Neural cell (in vitro differentiated cells): ENCODE data around the gene CETP. TPM values are rescaled to one million over a fixed set of nuclear protein-coding genes. Genes with fewer than 3 reads are reported as not detected.

Experiments
- H2AFZ ChIP-seq: fragments of 200-600, 300-800 bp; sonication (generic), shearing (Covaris generic); 2 replicates; pipeline ENCODE4 v1.6.0; 2014; ENCODE audit warnings: low read depth, mild to moderate bottlenecking, antibody characterized with exemption, low read length, moderate library complexity
- H3F3A ChIP-seq: fragments of 200-600 bp; shearing (Covaris generic); 2 replicates; pipeline ENCODE4 v1.6.1; 2016; ENCODE audit warnings: mild to moderate bottlenecking, moderate library complexity, mixed read lengths, antibody characterized with exemption, low read length; ENCODE audit not compliant: insufficient read depth, poor library complexity, severe bottlenecking
- H3K27ac ChIP-seq: fragments of 200-600, 300-800 bp; sonication (generic), shearing (Covaris generic); 2 replicates; pipeline ENCODE4 v1.5.1; 2014; ENCODE audit warnings: mild to moderate bottlenecking, low read length, moderate library complexity
- H3K27me3 ChIP-seq: fragments of 300-800, 200-600 bp; sonication (generic), shearing (Covaris generic); 2 replicates; pipeline ENCODE4 v1.6.0; 2014; ENCODE audit warnings: mild to moderate bottlenecking, low read depth, low read length, moderate library complexity; ENCODE audit not compliant: insufficient read depth
- H3K36me3 ChIP-seq: fragments of 300-800, 200-600 bp; sonication (generic), shearing (Covaris generic); 2 replicates; pipeline ENCODE4 v1.5.1; 2014; ENCODE audit warnings: mild to moderate bottlenecking, antibody characterized with exemption, low read length, moderate library complexity; ENCODE audit not compliant: insufficient read depth
- H3K4me2 ChIP-seq: fragments of 300-800, 200-600 bp; sonication (generic), shearing (Covaris generic); 2 replicates; pipeline ENCODE4 v1.6.0; 2014; ENCODE audit warnings: mild to moderate bottlenecking, low read length
- H3K4me3 ChIP-seq: fragments of 300-800, 200-600 bp; sonication (generic), shearing (Covaris generic); 2 replicates; pipeline ENCODE4 v1.5.1; 2014; ENCODE audit warnings: mild to moderate bottlenecking, low read length, moderate library complexity
- H3K79me2 ChIP-seq: fragments of 200-600 bp; shearing (Covaris generic); replicated peaks from 2 replicates; pipeline ENCODE4 v1.6.0; 2014; ENCODE audit warnings: mild to moderate bottlenecking, low read length, moderate library complexity; ENCODE audit not compliant: insufficient read depth
- H3K9ac ChIP-seq: fragments of 300-800, 200-600 bp; sonication (generic), shearing (Covaris generic); 2 replicates; pipeline ENCODE4 v1.6.1; 2016; ENCODE audit warnings: mild to moderate bottlenecking, low read length, mixed read lengths
- H3K9me2 ChIP-seq: fragments of 200-600 bp; shearing (Covaris generic); 2 replicates; pipeline ENCODE4 v1.6.1; 2016; ENCODE audit warnings: mild to moderate bottlenecking, low read length, mixed read lengths; ENCODE audit not compliant: insufficient read depth
- H3K9me3 ChIP-seq: fragments of 200-600, 300-800 bp; sonication (generic), shearing (Covaris generic); 2 replicates; pipeline ENCODE4 v1.6.1; 2016; ENCODE audit warnings: mild to moderate bottlenecking, mixed run types, low read length, moderate library complexity, mixed read lengths
- H4K20me1 ChIP-seq: fragments of 200-600 bp; shearing (Covaris generic); 2 replicates; pipeline ENCODE4 v1.6.1; 2016; ENCODE audit warnings: mild to moderate bottlenecking, mixed run types; ENCODE audit not compliant: insufficient read depth
- EP300 ChIP-seq: fragments of 450-650 bp; conservative IDR thresholded peaks from 2 replicates; pipeline ENCODE4 v1.6.1; 2014; ENCODE audit warnings: antibody characterized with exemption, mild to moderate bottlenecking, moderate library complexity; ENCODE audit not compliant: poor library complexity, severe bottlenecking
- EZH2 ChIP-seq: fragments of 200-600, 300-800 bp; shearing (Covaris generic), sonication (generic); IDR thresholded peaks from 2 replicates; pipeline ENCODE4 v1.6.1; 2014; ENCODE audit warnings: antibody characterized with exemption, low read length, borderline replicate concordance, mild to moderate bottlenecking; ENCODE audit not compliant: insufficient read depth, poor library complexity, severe bottlenecking
- MXI1 ChIP-seq: fragments of 450-650 bp; conservative IDR thresholded peaks from 2 replicates; pipeline ENCODE4 v1.6.1; 2014; ENCODE audit warnings: antibody characterized with exemption, mild to moderate bottlenecking; ENCODE audit not compliant: poor library complexity, severe bottlenecking
- POLR2AphosphoS5 ChIP-seq: IDR thresholded peaks from 2 replicates; pipeline ENCODE4 v1.6.1; 2012
- RAD21 ChIP-seq: fragments of 450-650 bp; conservative IDR thresholded peaks from 2 replicates; pipeline ENCODE4 v1.6.1; 2014; ENCODE audit warnings: antibody characterized with exemption, mild to moderate bottlenecking, moderate library complexity
- SMC3 ChIP-seq: fragments of 450-650 bp; conservative IDR thresholded peaks from 2 replicates; pipeline ENCODE4 v1.6.1; 2014; ENCODE audit warnings: antibody characterized with exemption, mild to moderate bottlenecking, moderate library complexity; ENCODE audit not compliant: poor library complexity
- TAF1 ChIP-seq: IDR thresholded peaks from 2 replicates; pipeline ENCODE4 v1.6.1; 2012; ENCODE audit warnings: low read depth
- polyA plus RNA-seq: library from polyadenylated mRNA; depleted of rRNA; stranded (reverse); fragments of >200 nt; gene quantifications from 2 replicates; pipeline ENCODE4 v1.2.3, GENCODE V29; 2014
- TF ChIP-seq, protein P1 (sequence below): fragments of 450-650 bp; IDR thresholded peaks from 2 replicates; pipeline ENCODE4 v1.5.1; 2014; ENCODE audit warnings: antibody characterized with exemption, mild to moderate bottlenecking, moderate library complexity; ENCODE audit not compliant: poor library complexity, severe bottlenecking
- TF ChIP-seq, protein P2 (sequence below): IDR thresholded peaks from 2 replicates; pipeline ENCODE4 v1.6.1; 2012; ENCODE audit warnings: borderline replicate concordance

Gene CETP
- polyA plus RNA-seq, 1 donor from 2014 or later: not detected

DNA sequence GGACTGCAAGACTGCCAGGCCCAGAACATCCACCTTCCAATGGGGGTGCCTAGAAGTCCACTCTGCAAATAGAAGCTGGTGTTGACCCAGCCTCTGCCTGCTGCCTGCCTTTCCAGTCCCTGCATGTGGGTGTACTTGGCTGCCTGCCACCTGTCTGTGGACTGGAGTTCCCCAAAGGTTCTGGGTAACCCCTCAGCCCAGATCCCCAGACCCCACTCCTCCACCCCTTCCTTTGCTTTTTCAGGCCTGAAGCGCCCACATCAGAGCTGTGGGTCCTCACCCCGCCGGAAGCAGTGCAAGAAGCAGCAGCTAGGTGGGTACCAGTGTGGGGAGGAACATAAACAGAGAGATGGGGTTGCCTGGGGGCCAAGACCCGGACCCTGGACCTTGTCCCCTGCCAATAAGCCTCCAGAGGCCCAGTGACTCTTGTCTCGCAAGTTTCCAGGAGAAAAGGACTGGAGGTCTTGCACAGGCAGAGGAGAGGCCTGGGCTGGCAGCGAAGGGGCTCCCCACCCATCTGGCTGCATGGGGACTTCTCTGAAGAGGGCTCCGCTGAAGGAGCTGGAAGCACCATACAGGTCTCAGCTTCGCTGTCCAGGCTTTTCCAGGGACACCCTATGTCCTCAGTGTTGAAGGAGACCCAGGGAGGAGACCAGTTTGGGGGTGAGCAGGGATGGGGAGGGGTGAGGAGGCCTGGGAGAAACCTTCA, 61.9 kb downstream of the CETP start:
- Histone ChIP-seq H2AFZ (no peak overlapping the region), H3F3A (no peaks in the 10 kb centered on the region), H3K79me2 (no peaks in the 10 kb centered on the region), H3K36me3 (no peaks in the 10 kb centered on the region), H3K27ac (no peak overlapping the region), H3K9me2 (no peaks in the 10 kb centered on the region), H3K9me3 (no peaks in the 10 kb centered on the region), H3K4me3 (no peak overlapping the region), H4K20me1 (no peaks in the 10 kb centered on the region), H3K4me2 (no peak overlapping the region), H3K27me3 (no peaks in the 10 kb centered on the region), H3K9ac (no peak overlapping the region)
- TF ChIP-seq EP300: no peak
- TF ChIP-seq EZH2: no peak
- no peak for TF ChIP-seq SMC3
- TF ChIP-seq POLR2AphosphoS5: no peak
- TF ChIP-seq, protein P1, sequence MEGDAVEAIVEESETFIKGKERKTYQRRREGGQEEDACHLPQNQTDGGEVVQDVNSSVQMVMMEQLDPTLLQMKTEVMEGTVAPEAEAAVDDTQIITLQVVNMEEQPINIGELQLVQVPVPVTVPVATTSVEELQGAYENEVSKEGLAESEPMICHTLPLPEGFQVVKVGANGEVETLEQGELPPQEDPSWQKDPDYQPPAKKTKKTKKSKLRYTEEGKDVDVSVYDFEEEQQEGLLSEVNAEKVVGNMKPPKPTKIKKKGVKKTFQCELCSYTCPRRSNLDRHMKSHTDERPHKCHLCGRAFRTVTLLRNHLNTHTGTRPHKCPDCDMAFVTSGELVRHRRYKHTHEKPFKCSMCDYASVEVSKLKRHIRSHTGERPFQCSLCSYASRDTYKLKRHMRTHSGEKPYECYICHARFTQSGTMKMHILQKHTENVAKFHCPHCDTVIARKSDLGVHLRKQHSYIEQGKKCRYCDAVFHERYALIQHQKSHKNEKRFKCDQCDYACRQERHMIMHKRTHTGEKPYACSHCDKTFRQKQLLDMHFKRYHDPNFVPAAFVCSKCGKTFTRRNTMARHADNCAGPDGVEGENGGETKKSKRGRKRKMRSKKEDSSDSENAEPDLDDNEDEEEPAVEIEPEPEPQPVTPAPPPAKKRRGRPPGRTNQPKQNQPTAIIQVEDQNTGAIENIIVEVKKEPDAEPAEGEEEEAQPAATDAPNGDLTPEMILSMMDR: no peak

DNA sequence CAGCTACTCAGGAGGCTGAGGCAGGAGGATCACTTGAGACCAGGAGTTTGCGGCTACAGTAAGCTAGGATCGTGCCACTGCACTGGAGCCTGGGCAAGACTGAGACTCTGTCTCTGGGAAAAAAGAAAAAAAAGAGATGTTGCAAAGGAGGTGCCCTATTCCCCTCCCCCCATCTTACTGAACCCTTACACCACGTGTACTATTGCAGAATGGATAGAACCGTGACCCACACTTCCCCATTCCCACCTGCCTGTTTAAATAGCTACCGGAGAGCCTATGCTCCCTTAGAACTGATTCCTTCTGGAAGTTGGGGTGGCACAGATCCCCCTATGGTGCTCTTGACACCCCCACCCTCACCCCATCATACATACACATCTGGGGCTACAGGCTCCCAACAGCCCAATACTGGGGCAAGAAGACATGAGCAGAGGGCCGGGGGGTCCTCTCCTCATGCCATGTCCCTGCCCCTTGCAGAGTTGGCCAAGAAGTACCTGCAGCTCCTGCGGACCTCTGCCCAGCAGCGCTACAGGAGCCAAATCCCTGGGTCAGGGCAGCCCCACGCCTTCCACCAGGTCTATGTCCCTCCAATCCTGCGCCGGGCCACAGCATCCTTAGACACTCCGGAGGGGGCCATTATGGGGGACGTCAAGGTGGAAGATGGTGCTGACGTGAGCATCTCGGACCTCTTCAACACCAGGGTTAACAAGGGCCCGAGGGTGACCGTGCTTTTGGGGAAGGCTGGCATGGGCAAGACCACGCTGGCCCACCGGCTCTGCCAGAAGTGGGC, 63.3 kb downstream of the CETP start:
- H3K36me3 ChIP-seq: no peaks in the 10 kb centered on the region
- TF ChIP-seq SMC3 (no peak), RAD21 (no peak), TAF1 (no peak), EZH2 (no peak), POLR2AphosphoS5 (no peak), EP300 (no peak), MXI1 (no peak)
- TF ChIP-seq, protein P1: no peak
- TF ChIP-seq, protein P2, sequence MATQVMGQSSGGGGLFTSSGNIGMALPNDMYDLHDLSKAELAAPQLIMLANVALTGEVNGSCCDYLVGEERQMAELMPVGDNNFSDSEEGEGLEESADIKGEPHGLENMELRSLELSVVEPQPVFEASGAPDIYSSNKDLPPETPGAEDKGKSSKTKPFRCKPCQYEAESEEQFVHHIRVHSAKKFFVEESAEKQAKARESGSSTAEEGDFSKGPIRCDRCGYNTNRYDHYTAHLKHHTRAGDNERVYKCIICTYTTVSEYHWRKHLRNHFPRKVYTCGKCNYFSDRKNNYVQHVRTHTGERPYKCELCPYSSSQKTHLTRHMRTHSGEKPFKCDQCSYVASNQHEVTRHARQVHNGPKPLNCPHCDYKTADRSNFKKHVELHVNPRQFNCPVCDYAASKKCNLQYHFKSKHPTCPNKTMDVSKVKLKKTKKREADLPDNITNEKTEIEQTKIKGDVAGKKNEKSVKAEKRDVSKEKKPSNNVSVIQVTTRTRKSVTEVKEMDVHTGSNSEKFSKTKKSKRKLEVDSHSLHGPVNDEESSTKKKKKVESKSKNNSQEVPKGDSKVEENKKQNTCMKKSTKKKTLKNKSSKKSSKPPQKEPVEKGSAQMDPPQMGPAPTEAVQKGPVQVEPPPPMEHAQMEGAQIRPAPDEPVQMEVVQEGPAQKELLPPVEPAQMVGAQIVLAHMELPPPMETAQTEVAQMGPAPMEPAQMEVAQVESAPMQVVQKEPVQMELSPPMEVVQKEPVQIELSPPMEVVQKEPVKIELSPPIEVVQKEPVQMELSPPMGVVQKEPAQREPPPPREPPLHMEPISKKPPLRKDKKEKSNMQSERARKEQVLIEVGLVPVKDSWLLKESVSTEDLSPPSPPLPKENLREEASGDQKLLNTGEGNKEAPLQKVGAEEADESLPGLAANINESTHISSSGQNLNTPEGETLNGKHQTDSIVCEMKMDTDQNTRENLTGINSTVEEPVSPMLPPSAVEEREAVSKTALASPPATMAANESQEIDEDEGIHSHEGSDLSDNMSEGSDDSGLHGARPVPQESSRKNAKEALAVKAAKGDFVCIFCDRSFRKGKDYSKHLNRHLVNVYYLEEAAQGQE: no peak

More for the DNA sequence above, 63.3 kb downstream of the CETP start:
- no peaks in the 10 kb centered on the region for H3K9me2 ChIP-seq
- H3K4me3 ChIP-seq: no peak overlapping the region
- no peak overlapping the region for H3K27ac ChIP-seq
- H3K4me2 ChIP-seq: no peak overlapping the region
- H3K9ac ChIP-seq: no peak overlapping the region
- no peaks in the 10 kb centered on the region for H3F3A ChIP-seq
- H4K20me1 ChIP-seq: no peaks in the 10 kb centered on the region
- H3K9me3 ChIP-seq: no peaks in the 10 kb centered on the region
- H3K79me2 ChIP-seq: no peaks in the 10 kb centered on the region
- H2AFZ ChIP-seq: no peak overlapping the region
- H3K27me3 ChIP-seq: no peaks in the 10 kb centered on the region
